GM18517 (cell line): ENCODE data around the gene NPAS4.

Source experiments
- ATAC-seq: cut with Tn5 transposase; IDR thresholded peaks from one replicate; pipeline ENCODE4 v1.9.1; 2021; ENCODE audit warnings: mild to moderate bottlenecking, moderate library complexity; ENCODE audit not compliant: unreplicated experiment

NPAS4 gene

DNA sequence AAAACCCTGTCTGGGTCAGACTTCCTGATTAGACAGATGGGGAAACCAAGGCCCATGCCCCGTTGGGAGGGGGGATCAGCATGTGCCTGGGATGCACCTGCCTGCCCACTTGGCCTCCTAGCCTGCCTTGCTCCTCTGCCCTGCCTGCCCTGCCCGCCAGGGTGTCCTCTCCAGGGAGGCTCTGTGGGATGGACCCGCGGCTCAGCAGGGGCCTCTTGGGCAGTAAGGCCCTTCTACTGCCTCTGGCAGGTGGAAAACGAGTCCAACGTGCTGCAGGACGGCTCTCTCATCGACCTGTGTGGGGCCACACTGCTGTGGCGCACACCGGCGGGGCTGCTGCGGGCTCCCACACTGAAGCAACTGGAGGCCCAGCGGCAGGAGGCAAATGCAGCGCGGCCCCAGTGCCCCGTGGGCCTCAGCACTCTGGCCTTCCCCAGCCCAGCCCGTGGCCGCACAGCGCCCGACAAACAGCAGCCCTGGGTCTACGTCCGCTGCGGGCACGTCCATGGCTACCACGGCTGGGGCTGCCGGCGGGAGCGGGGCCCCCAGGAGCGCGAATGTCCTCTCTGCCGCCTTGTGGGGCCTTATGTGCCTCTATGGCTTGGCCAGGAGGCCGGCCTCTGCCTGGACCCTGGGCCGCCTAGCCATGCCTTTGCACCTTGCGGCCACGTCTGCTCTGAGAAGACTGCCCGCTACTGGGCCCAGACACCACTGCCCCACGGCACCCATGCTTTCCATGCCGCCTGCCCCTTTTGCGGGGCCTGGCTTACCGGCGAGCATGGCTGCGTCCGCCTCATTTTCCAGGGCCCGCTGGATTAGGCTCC, 54.7 kb downstream of the NPAS4 start:
- ATAC-seq, result no peak
